HL-60 (cell line): ENCODE measurements around the gene EXD1.

Experiments
- POLR2AphosphoS5 ChIP-seq: IDR thresholded peaks from 2 replicates; pipeline ENCODE4 v1.6.1; 2012; ENCODE audit warnings: low read depth
- SPI1 ChIP-seq: IDR thresholded peaks from 2 replicates; pipeline ENCODE4 v1.6.1; 2012; ENCODE audit warnings: low read depth, mild to moderate bottlenecking, borderline replicate concordance
- TF ChIP-seq, protein P1 (sequence below): IDR thresholded peaks from one replicate; pipeline ENCODE4 v1.5.1; 2011; ENCODE audit warnings: low read length, control low read depth, inconsistent platforms; ENCODE audit not compliant: insufficient read depth
- TF ChIP-seq, protein P2 (sequence below): IDR thresholded peaks from 2 replicates; pipeline ENCODE4 v1.6.1; 2012; ENCODE audit warnings: low read depth; ENCODE audit not compliant: insufficient replicate concordance

DNA sequence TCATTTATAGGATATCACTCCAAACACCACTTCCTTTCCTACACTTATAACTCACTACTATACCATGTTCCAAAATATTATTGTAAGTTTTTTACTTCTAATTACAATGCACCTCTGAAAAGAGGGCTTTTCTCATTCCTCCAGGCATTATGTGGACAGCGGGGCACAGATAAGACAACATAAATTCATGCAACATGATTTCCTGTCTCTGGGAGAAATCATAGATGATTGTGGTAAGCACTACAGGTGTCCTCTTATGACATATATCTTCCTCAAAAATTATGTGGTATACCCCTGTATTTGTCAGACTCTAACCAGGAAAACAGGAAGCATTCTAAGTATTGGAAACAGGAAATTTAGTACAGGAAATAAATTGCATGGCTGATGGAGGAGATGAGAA is 68.8 kb downstream of the EXD1 start:
- TF ChIP-seq, protein P1, sequence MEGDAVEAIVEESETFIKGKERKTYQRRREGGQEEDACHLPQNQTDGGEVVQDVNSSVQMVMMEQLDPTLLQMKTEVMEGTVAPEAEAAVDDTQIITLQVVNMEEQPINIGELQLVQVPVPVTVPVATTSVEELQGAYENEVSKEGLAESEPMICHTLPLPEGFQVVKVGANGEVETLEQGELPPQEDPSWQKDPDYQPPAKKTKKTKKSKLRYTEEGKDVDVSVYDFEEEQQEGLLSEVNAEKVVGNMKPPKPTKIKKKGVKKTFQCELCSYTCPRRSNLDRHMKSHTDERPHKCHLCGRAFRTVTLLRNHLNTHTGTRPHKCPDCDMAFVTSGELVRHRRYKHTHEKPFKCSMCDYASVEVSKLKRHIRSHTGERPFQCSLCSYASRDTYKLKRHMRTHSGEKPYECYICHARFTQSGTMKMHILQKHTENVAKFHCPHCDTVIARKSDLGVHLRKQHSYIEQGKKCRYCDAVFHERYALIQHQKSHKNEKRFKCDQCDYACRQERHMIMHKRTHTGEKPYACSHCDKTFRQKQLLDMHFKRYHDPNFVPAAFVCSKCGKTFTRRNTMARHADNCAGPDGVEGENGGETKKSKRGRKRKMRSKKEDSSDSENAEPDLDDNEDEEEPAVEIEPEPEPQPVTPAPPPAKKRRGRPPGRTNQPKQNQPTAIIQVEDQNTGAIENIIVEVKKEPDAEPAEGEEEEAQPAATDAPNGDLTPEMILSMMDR, result no peak
- TF ChIP-seq, protein P2, sequence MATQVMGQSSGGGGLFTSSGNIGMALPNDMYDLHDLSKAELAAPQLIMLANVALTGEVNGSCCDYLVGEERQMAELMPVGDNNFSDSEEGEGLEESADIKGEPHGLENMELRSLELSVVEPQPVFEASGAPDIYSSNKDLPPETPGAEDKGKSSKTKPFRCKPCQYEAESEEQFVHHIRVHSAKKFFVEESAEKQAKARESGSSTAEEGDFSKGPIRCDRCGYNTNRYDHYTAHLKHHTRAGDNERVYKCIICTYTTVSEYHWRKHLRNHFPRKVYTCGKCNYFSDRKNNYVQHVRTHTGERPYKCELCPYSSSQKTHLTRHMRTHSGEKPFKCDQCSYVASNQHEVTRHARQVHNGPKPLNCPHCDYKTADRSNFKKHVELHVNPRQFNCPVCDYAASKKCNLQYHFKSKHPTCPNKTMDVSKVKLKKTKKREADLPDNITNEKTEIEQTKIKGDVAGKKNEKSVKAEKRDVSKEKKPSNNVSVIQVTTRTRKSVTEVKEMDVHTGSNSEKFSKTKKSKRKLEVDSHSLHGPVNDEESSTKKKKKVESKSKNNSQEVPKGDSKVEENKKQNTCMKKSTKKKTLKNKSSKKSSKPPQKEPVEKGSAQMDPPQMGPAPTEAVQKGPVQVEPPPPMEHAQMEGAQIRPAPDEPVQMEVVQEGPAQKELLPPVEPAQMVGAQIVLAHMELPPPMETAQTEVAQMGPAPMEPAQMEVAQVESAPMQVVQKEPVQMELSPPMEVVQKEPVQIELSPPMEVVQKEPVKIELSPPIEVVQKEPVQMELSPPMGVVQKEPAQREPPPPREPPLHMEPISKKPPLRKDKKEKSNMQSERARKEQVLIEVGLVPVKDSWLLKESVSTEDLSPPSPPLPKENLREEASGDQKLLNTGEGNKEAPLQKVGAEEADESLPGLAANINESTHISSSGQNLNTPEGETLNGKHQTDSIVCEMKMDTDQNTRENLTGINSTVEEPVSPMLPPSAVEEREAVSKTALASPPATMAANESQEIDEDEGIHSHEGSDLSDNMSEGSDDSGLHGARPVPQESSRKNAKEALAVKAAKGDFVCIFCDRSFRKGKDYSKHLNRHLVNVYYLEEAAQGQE, result no peak
- no peak for TF ChIP-seq POLR2AphosphoS5
- no peak for TF ChIP-seq SPI1
